AG04450 (cell line): ENCODE measurements around the gene KCNH1. TPM values are rescaled to one million over a fixed set of nuclear protein-coding genes. Genes with fewer than 3 reads are reported as not detected.
"Not testable (repeated sequence)": the region's sequence is repeated elsewhere in the genome, so short reads cannot be mapped to it uniquely, and the experiment has no call there.

Source experiments
- CTCF ChIA-PET: fragments of 300-600, 350-600 bp; formaldehyde crosslinking; extraction: SDS; loops from one replicate; lab custom pipeline; 2022; ENCODE audit warnings: antibody characterized with exemption, inconsistent platforms; lab: Charles Lee
- POLR2A ChIA-PET: fragments of 350-600 bp; formaldehyde crosslinking; extraction: SDS; loops from one replicate; lab custom pipeline; 2021; ENCODE audit warnings: antibody characterized with exemption, inconsistent platforms; lab: Yijun Ruan, JAX
- DNase-seq: peaks from one replicate; pipeline ENCODE4 v3.0.0-alpha.2; 2011; ENCODE audit warnings: low read depth, low spot score
- H3K27ac ChIP-seq: one replicate; pipeline ENCODE4 v1.5.1; 2012; ENCODE audit warnings: low read depth, low read length, control low read depth
- H3K27me3 ChIP-seq: one replicate; pipeline ENCODE4 v1.6.0; 2012; ENCODE audit warnings: low read length; ENCODE audit not compliant: control insufficient read depth, insufficient read depth
- H3K4me3 ChIP-seq: 2 replicates; pipeline ENCODE4 v1.5.1; 2011; ENCODE audit warnings: mild to moderate bottlenecking, low read depth, low read length, control low read depth
- H3K9me3 ChIP-seq: 2 replicates; pipeline ENCODE4 v1.5.1; 2012; ENCODE audit warnings: low read length; ENCODE audit not compliant: control insufficient read depth, insufficient read depth
- polyA plus RNA-seq: library from polyadenylated mRNA; depleted of rRNA; stranded (reverse); fragments of >200 nt; gene quantifications from 2 replicates; pipeline ENCODE4 v1.2.3, GENCODE V29; 2011
- TF ChIP-seq, protein P1 (sequence below): IDR thresholded peaks from 2 replicates; pipeline ENCODE4 v1.5.1; 2011; ENCODE audit warnings: low read depth, low read length, control low read depth, inconsistent platforms

KCNH1 gene
- polyA plus RNA-seq, 1 experiment, result 0.31 TPM

DNA sequence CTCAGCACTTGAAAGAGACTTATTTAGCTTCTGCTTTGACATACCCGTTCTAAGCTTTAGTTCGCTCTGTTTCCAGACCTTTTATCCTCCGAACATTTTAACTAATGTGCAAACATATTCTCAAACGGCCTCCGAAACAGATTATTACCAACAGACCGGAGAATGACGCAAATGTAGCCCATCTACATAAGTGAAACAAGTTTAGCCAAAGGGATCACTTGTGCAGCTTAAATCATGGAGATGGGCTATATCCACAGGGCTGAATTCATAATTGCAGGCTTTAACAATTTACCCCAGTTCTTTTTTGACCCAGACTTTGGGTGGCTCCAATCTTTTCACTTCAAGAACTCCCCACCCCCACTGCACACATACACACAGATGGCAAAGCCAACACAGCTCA lies 119.7 kb downstream of the KCNH1 start:
- ChIA-PET CTCF (interaction anchor here (0.7 kb wide), 1 partner anchor 430 kb away, joined by 3 read pairs; no protein-coding TSS in a partner anchor), POLR2A (no interaction called here)

DNA sequence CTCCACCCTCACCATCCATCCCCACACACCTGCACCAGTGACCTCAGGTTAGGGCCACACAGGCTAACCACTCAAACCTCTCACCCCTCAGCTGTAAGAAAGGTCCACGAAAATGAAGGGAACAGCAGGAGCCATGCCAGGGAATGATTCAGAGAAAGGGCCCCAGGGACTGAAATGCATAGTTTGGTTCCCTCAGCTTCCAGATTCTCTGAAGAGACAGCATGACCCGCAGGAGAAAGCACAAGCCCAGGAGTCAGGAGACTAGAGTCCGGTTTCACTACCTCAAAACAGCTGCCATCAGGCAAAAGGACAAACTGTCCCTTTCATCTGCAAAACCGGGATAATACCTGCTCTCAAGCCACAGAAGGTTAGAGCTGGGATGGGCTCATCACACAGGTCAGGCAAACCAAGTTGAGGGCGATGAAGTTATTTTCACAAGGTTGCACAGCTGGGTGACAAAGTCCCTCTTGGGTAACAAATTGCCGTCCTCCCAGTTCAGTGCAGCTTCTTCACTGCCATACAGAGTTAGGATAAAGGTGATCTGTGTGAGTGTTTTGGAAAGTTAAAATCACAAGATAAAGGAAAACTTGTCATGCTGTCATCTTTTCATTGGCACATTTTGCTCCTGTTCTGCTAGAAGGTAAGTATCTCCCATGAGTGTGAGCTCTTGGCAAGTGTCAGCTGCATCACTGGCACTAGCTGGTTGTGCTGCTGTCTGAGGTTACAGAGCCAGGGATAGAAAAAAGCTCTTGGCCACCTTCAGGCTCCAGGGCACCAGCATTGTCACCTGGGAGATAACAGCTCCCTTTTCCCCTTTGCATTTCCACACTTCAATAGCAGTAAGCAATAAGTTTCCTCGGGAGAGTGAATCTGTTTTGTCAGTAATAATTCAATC lies 120.4 kb downstream of the KCNH1 start:
- ChIA-PET CTCF (interaction anchor here (0.7 kb wide), 1 partner anchor 429 kb away, joined by 3 read pairs; no protein-coding TSS in a partner anchor), POLR2A (no interaction called here)
- Histone ChIP-seq H3K27ac (no peak overlapping the region), H3K4me3 (no peak overlapping the region), H3K9me3 (no peaks in the 10 kb centered on the region), H3K27me3 (no peaks in the 10 kb centered on the region)
- no peak for DNase-seq
- TF ChIP-seq, protein P1, sequence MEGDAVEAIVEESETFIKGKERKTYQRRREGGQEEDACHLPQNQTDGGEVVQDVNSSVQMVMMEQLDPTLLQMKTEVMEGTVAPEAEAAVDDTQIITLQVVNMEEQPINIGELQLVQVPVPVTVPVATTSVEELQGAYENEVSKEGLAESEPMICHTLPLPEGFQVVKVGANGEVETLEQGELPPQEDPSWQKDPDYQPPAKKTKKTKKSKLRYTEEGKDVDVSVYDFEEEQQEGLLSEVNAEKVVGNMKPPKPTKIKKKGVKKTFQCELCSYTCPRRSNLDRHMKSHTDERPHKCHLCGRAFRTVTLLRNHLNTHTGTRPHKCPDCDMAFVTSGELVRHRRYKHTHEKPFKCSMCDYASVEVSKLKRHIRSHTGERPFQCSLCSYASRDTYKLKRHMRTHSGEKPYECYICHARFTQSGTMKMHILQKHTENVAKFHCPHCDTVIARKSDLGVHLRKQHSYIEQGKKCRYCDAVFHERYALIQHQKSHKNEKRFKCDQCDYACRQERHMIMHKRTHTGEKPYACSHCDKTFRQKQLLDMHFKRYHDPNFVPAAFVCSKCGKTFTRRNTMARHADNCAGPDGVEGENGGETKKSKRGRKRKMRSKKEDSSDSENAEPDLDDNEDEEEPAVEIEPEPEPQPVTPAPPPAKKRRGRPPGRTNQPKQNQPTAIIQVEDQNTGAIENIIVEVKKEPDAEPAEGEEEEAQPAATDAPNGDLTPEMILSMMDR, result no peak

More for the DNA sequence above, 119.7 kb downstream of the KCNH1 start:
- H3K27me3 ChIP-seq, result no peaks in the 10 kb centered on the region
- TF ChIP-seq, protein P1, result no peak
- no peak overlapping the region for H3K4me3 ChIP-seq
- H3K27ac ChIP-seq, result no peak overlapping the region
- no peak for DNase-seq
- no peaks in the 10 kb centered on the region for H3K9me3 ChIP-seq

DNA sequence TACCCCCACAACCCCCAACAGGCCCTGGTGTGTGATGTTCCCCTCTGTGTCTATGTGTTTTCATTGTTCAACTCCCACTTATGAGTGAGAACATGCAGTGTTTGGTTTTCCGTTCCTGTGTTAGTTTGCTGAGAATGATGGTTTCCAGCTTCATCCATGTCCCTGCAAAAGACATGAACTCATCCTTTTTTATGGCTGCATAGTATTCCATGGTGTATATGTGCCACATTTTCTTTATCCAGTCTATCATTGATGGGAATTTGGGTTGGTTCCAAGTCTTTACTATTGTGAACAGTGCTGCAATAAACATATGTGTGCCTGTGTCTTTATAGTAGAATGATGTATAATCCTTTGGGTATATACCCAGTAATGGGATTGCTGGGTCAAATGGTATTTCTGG lies 122.8 kb downstream of the KCNH1 start:
- H3K9me3 ChIP-seq, DNase-seq, H3K27me3 ChIP-seq, POLR2A ChIA-PET, H3K27ac ChIP-seq, H3K4me3 ChIP-seq, CTCF ChIA-PET: not testable (repeated sequence)

DNA sequence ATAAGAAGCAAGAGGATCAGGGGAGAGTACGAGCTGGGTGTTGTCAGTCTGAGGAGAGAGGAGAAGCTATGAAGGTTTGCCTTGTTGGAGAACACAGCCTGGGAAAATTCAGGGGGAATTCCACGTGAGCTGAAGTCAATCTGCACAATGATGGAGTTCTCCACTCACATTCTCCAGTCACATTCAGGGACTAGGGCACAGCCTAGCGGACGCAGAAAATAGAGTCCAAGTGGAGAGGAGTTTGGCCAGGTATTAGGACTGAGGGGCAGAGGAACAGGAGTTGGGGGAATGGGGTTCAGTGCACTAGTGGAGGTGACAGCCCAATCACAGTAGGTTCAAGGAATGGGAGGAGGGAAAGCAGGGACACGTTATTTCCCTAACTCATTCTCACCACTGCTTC lies 124.0 kb downstream of the KCNH1 start:
- ChIA-PET POLR2A (no interaction called here), CTCF (no interaction called here)
- DNase-seq, result no peak
- Histone ChIP-seq H3K9me3 (no peaks in the 10 kb centered on the region), H3K27ac (no peak overlapping the region), H3K4me3 (no peak overlapping the region), H3K27me3 (no peaks in the 10 kb centered on the region)
- TF ChIP-seq, protein P1, result no peak

DNA sequence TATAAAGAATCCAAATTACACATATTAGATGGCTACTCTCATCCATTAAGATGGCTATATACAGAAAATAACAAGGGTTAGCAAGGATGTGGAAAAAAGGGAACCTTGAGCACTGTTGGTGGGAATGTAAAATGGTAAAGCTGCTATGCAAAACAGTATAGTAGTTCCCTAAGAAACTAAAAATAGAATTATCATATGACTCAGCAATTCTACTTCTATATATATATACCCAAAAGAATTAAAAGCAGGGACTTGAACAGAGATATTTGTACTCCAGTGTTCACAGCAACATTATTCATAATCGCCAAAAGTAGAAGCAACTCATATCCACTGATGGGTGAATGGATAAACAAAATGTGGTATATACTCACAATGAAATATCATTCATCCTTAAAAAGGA lies 126.1 kb downstream of the KCNH1 start:
- ChIA-PET CTCF (no interaction called here), POLR2A (no interaction called here)
- DNase-seq, result no peak
- Histone ChIP-seq H3K27ac (no peak overlapping the region), H3K27me3 (no peaks in the 10 kb centered on the region), H3K4me3 (no peak overlapping the region), H3K9me3 (no peaks in the 10 kb centered on the region)
- TF ChIP-seq, protein P1, result no peak

DNA sequence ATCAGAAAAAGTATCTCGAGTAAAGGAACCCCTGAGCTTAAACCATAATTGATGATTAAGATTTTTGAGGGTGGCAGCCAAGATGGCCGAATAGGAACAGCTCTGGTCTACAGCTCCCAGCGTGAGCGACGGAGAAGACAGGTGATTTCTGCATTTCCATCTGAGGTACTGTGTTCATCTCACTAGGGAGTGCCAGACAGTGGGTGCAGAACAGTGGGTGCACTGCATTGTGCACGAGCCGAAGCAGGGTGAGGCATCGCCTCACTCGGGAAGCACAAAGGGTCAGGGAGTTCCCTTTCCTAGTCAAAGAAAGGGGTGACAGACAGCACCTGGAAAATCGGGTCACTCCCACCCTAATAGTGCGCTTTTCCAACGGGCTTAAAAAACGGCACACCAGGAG lies 138.0 kb downstream of the KCNH1 start:
- POLR2A ChIA-PET, H3K27me3 ChIP-seq, CTCF ChIA-PET, DNase-seq, H3K27ac ChIP-seq, H3K9me3 ChIP-seq, H3K4me3 ChIP-seq: not testable (repeated sequence)
